Testis (tissue), 3 donors: ENCODE data around the gene DDAH1. TPM values are rescaled to one million over a fixed set of nuclear protein-coding genes. Genes with fewer than 3 reads are reported as not detected.

Experiments used
- DNase-seq: peaks from one replicate; pipeline ENCODE4 v3.0.0-alpha.2; 2019
- H3K27ac ChIP-seq, 2 donors: fragments of 200-600 bp; sonication (generic); one replicate each; pipeline ENCODE4 v1.5.1; 2019
- H3K27me3 ChIP-seq: fragments of 200-600 bp; sonication (generic); one replicate; pipeline ENCODE4 v1.5.1; 2019
- H3K36me3 ChIP-seq: fragments of 200-600 bp; sonication (generic); one replicate; pipeline ENCODE4 v1.5.1; 2017; ENCODE audit warnings: low read depth; ENCODE audit errors: missing control alignments
- H3K4me1 ChIP-seq: fragments of 200-600 bp; sonication (generic); one replicate; pipeline ENCODE4 v1.5.1; 2019
- H3K4me3 ChIP-seq, 2 donors: fragments of 200-600 bp; sonication (generic); one replicate each; pipeline ENCODE4 v1.5.1; 2017 to 2019
- H3K9me3 ChIP-seq: fragments of 200-600 bp; sonication (generic); one replicate; pipeline ENCODE4 v1.5.1; 2017
- CTCF ChIP-seq, 3 experiments: fragments of 450-650 bp in 2 of 3; fragments of 200-600 bp in 1 of 3; sonication (generic) in 1 of 3; IDR thresholded peaks; one replicate each; pipeline ENCODE4 v1.5.1; 2016 to 2019; ENCODE audit warnings: antibody characterized with exemption in 3 of 3, mild to moderate bottlenecking in 2 of 3, moderate library complexity in 1 of 3
- POLR2A ChIP-seq: fragments of 450-650 bp; IDR thresholded peaks from one replicate; pipeline ENCODE4 v1.6.1; 2017; ENCODE audit warnings: antibody characterized with exemption, mild to moderate bottlenecking, moderate library complexity
- WGBS, 2 donors: methylation state at CpG; one replicate each; pipeline ENCODE4 v1.1.5; 2018; 5-methylcytosine and 5-hydroxymethylcytosine counted together
- intact Hi-C: fragments of 100-400 bp; cut with DNase I; formaldehyde crosslinking; loops from one replicate; pipeline ENCODE4 v1.15.1; 2023; ENCODE audit warnings: low total_unique reads
- polyA plus RNA-seq: library from polyadenylated mRNA; stranded (reverse); fragments of 350-450 nt; fragmentation: Illumina TruSeq; extraction: RNeasy Lipid Tissue Mini Kit (QIAGEN cat#74804); gene quantifications from one replicate; pipeline ENCODE4 v1.2.3, GENCODE V29; 2014; ENCODE audit warnings: low read depth, low replicate concordance; ENCODE audit not compliant: insufficient read depth
- total RNA-seq, 2 donors: library from RNA; depleted of rRNA; stranded (reverse); fragments of >200 nt; gene quantifications; one replicate each; pipeline ENCODE4 v1.2.3, GENCODE V29; 2016

Gene DDAH1
- total and polyA plus RNA-seq, 3 donors from 2014 or later: 45.3 to 71.3 (median 54.3) TPM

DNA sequence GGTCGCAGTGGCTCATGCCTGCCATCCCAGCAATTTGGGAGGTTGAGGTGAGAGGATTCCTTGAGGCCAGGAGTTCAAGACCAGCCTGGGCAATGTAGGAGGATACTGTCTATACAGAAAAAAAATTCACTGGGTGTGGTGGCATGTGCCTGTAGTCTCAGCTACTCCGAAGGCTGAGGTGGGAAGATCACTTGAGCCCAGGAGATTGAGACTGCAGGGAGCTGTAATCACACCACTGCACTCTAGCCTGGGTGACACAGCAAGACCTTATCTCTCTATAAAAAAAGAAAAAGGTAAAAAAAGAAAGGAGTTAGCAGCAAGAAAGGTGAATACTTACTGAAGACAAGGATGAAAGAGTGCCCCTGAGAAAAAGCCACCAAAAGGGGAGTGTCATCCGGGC lies 164.8 kb downstream of the DDAH1 start:
- Histone ChIP-seq H3K27ac (no peak overlapping the region), H3K4me3 (no peak overlapping the region), H3K4me1 (no peaks in the 10 kb centered on the region), H3K27me3 (no peaks in the 10 kb centered on the region), H3K9me3 (no peaks in the 10 kb centered on the region), H3K36me3 (no peaks in the 10 kb centered on the region)
- WGBS, 2 donors: 62 to 79% methylated on average over 3 of the region's 3 CpGs
- intact Hi-C loops: no loop called here
- no peak for DNase-seq
- no peak for TF ChIP-seq POLR2A

DNA sequence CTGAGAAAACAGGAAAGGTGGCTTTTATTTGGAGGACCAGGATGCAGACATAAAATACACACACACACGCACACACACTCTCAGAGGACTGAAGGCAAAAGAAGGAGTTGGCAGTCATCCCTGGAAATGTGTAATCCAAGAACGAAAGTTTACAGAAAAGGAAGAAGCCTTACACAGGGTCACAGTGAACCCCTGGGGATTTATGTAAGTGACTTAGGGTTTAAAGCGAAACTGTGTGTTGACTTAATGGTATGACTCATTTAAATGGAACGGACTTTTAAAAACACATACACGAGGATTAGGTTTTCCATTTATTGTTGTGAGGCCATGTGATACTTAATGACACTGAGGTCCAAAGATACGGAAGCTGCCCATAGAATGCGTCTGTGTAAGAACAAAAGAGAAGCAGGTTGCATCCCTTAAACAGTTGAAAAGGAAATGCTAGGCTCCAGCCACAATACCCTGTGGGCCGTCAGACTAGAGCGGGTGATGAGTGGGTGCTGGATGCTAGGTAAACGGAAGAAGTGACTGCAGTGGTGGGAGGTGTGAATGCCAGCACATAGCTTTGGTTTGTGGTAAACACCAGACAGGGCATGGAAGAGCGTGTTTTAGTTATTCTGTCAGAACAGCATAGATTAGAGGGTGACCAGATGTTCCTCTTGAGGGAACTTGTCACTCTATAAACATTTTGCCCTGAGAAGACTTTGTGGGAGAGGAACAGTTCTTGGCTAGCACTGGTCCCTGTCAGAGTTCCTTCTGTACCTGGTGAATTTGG lies 166.9 kb downstream of the DDAH1 start:
- Histone ChIP-seq H3K27me3 (no peaks in the 10 kb centered on the region), H3K4me1 (no peaks in the 10 kb centered on the region), H3K27ac (no peak overlapping the region), H3K36me3 (no peaks in the 10 kb centered on the region), H3K9me3 (no peaks in the 10 kb centered on the region), H3K4me3 (no peak overlapping the region)
- 59 to 70% methylated on average over 11 of the region's 11 CpGs for WGBS, 2 donors
- no peak for DNase-seq
- no peak for TF ChIP-seq POLR2A
- TF ChIP-seq CTCF (IDR thresholded peaks at IDR 0.05): no peak
- intact Hi-C loops: no loop called here

DNA sequence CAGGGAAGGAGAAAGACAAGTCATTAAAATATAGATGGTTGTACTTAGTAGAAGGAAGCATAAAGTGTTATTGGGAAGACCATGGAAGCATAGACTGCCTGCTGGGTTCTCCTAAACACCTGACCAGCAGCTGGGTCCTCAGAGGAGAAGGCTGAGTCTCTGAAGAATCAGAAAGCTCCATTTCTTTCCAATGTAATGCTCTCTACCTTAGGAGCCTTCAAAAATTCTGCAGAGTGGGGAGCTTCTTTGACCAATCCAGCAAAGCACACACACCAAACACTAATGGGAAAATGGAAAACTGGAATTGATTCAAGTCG lies 167.5 kb downstream of the DDAH1 start:
- no peaks in the 10 kb centered on the region for H3K36me3 ChIP-seq
- H3K27ac ChIP-seq: peak overlapping the region in 1 of 2 donors; percentile 27
- 36 to 45% methylated on average over 1 of the region's 1 CpG for WGBS, 2 donors
- TF ChIP-seq POLR2A: no peak
- TF ChIP-seq CTCF (IDR thresholded peaks at IDR 0.05): no peak
- no peaks in the 10 kb centered on the region for H3K27me3 ChIP-seq
- no peaks in the 10 kb centered on the region for H3K4me1 ChIP-seq
- DNase-seq: no peak
- H3K9me3 ChIP-seq: no peaks in the 10 kb centered on the region
- H3K4me3 ChIP-seq: no peak overlapping the region
- intact Hi-C loops: no loop called here

- Histone ChIP-seq H3K4me1 (no peaks in the 10 kb centered on the region), H3K4me3 (no peak overlapping the region), H3K9me3 (no peaks in the 10 kb centered on the region), H3K36me3 (no peaks in the 10 kb centered on the region), H3K27me3 (no peaks in the 10 kb centered on the region), H3K27ac (no peak overlapping the region)
- intact Hi-C loops: no loop called here
- WGBS, 2 donors: 40 to 48% methylated on average over 1 of the region's 1 CpG
- DNase-seq: no peak
- no peak for TF ChIP-seq CTCF (IDR thresholded peaks at IDR 0.05)
- no peak for TF ChIP-seq POLR2A
These were observed 168.0 kb downstream of the DDAH1 start for GRCh38 chr1:85296980-85297379.

GRCh38 chr1:85295654-85296053 lies 169.3 kb downstream of the DDAH1 start:
- H3K9me3 ChIP-seq: no peaks in the 10 kb centered on the region
- TF ChIP-seq POLR2A (no peak), CTCF (IDR thresholded peaks at IDR 0.05) (no peak)
- intact Hi-C loops: no loop called here
- no peak overlapping the region for H3K27ac ChIP-seq
- WGBS, 2 donors: 87 to 98% methylated on average over 4 of the region's 4 CpGs
- no peak overlapping the region for H3K4me3 ChIP-seq
- no peaks in the 10 kb centered on the region for H3K4me1 ChIP-seq
- H3K36me3 ChIP-seq: no peaks in the 10 kb centered on the region
- no peak for DNase-seq
- H3K27me3 ChIP-seq: no peaks in the 10 kb centered on the region
